ENCODE results near the gene STC2. TPM values are rescaled to one million over a fixed set of nuclear protein-coding genes. Genes with fewer than 3 reads are reported as not detected.

Gene STC2
- total and polyA plus RNA-seq, 4 experiments from 2014 or later = not detected

DNA sequence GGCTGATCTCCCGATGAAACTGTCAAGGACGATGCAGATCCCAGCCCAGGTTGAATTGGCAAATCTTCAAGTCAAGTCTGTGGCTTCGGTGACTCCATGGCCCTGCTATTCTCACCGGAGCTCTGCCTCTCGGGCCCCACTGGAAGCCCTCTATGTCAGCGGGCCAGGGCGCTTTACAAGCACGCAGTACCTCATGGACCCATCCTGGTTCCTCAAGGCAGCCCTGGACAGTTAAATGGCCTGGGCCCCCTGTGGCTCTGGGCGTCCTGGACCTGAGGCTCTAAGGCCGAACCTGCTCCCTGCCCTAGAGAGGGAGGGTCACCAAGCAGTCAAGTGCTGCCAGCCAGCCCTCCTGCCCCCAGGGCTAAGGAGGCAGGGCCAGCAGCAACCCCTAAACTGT is 45.3 kb downstream of the STC2 start:
- peaks cover 0 to 18% (median 4%) of the 10 kb centered on the region in 8 donors for H3K9me3 Mint-ChIP-seq
- intact Hi-C loops (cut with micrococcal nuclease) = loop anchor here (1.0 to 2.0 kb wide), 2 partner anchors 300 to 304 kb away; partner anchors contain the start of gene ATP6V0E1
- H3K27me3 Mint-ChIP-seq = peaks cover 41 to 56% of the 10 kb centered on the region in 2 donors
- POLR2A ChIA-PET (ENCODE audit: partially characterized antibody) = no interaction called here
- peaks cover 9% of the 10 kb centered on the region for H3K27me3 ChIP-seq (ENCODE audit: insufficient read depth, low read length)
- no peaks in the 10 kb centered on the region for H3K9me3 ChIP-seq (ENCODE audit: control insufficient read depth in 1 of 2, low read length in 2 of 2)
- no peak for DNase-seq
- H3K27ac Mint-ChIP-seq = no peak overlapping the region
- no peaks in the 10 kb centered on the region for H3K36me3 ChIP-seq (ENCODE audit: insufficient read depth, low read length)
- H3K4me3 Mint-ChIP-seq = no peak overlapping the region
- no peak overlapping the region for H3K27ac ChIP-seq (ENCODE audit: low read depth, low read length)
- CTCF ChIA-PET (ENCODE audit: partially characterized antibody) = no interaction called here
- peaks cover 9% of the 10 kb centered on the region for H3K4me1 ChIP-seq (ENCODE audit: insufficient read depth, low read length)
- peaks cover 0 to 4% of the 10 kb centered on the region in 2 donors for H3K36me3 Mint-ChIP-seq
- H3K4me1 Mint-ChIP-seq = peaks cover 0 to 8% (median 2%) of the 10 kb centered on the region in 4 donors
- no peak overlapping the region for H3K4me3 ChIP-seq (ENCODE audit: low read length in 2 of 2)

DNA sequence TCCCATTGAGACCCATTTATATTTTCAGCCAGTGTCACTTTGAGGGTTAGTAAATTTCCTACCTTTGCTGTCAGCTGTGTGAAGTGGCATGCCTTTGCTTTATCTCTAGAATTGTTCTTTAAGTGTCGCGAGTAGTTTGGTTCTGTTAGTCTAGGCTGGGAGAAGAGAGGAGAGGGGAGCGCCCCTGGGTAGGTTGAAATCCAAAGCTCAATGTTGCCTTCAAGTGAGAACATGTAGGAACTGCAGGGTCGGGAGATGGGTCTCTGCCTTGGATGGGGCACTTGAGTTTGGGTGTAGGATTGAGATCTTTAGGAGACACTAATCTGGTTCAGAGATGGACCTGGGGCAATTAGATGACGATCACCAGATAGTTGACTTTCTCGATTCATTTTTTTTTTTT is 46.3 kb downstream of the STC2 start:
- Histone ChIP-seq H3K36me3 (ENCODE audit: insufficient read depth, low read length) (no peaks in the 10 kb centered on the region), H3K27me3 (ENCODE audit: insufficient read depth, low read length) (peaks cover 10% of the 10 kb centered on the region), H3K27ac (ENCODE audit: low read depth, low read length) (no peak overlapping the region), H3K9me3 (ENCODE audit: control insufficient read depth in 1 of 2, low read length in 2 of 2) (no peaks in the 10 kb centered on the region), H3K4me3 (ENCODE audit: low read length in 2 of 2) (no peak overlapping the region), H3K4me1 (ENCODE audit: insufficient read depth, low read length) (peaks cover 9% of the 10 kb centered on the region)
- intact Hi-C loops (cut with micrococcal nuclease) = loop anchor here (2.0 kb wide), 1 partner anchor 303 kb away; no protein-coding TSS in a partner anchor
- Mint-ChIP-seq H3K4me1 (peaks cover 0 to 8% (median 2%) of the 10 kb centered on the region in 4 donors), H3K36me3 (peaks cover 0 to 4% of the 10 kb centered on the region in 2 donors), H3K9me3 (peaks cover 0 to 18% (median 4%) of the 10 kb centered on the region in 8 donors), H3K27ac (no peak overlapping the region), H3K27me3 (peaks cover 40 to 50% of the 10 kb centered on the region in 2 donors), H3K4me3 (no peak overlapping the region)
- ChIA-PET CTCF (ENCODE audit: partially characterized antibody) (interaction anchor here (0.7 kb wide), 1 partner anchor 38 kb away, joined by 3 read pairs; no protein-coding TSS in a partner anchor), POLR2A (ENCODE audit: partially characterized antibody) (no interaction called here)
- DNase-seq = no peak

DNA sequence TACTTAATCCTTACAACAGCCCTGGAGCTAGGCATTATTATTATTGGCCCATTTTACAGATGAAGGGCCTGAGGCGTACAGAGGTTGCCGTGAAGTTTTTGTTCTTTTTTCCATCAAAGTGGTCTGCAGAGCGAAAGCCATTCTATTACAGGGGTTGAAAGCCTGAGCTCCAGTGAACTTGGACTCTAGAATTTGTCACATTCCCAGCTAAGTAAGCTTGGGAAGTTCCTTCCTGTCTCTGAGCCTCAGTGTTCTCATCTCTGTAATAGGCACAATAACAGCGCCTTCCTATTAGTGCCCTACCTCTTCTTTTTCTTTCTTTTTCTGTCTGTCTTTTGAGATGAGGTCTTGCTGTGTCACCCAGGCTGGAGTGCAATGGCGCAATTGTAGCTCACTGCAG is 49.0 kb downstream of the STC2 start:
- H3K4me3 ChIP-seq (ENCODE audit: low read length in 2 of 2) = no peak overlapping the region
- ChIA-PET CTCF (ENCODE audit: partially characterized antibody) (no interaction called here), POLR2A (ENCODE audit: partially characterized antibody) (no interaction called here)
- H3K27ac ChIP-seq (ENCODE audit: low read depth, low read length) = no peak overlapping the region
- peaks cover 32 to 34% of the 10 kb centered on the region in 2 donors for H3K27me3 Mint-ChIP-seq
- H3K36me3 Mint-ChIP-seq = no peaks in the 10 kb centered on the region
- H3K4me3 Mint-ChIP-seq = no peak overlapping the region
- no peaks in the 10 kb centered on the region for H3K9me3 ChIP-seq (ENCODE audit: control insufficient read depth in 1 of 2, low read length in 2 of 2)
- intact Hi-C loops (cut with micrococcal nuclease) = no loop called here
- H3K27me3 ChIP-seq (ENCODE audit: insufficient read depth, low read length) = peaks cover 11% of the 10 kb centered on the region
- H3K27ac Mint-ChIP-seq = no peak overlapping the region
- peaks cover 0 to 7% (median 1%) of the 10 kb centered on the region in 8 donors for H3K9me3 Mint-ChIP-seq
- peaks cover 0 to 4% (median 1%) of the 10 kb centered on the region in 4 donors for H3K4me1 Mint-ChIP-seq
- no peak for DNase-seq
- H3K36me3 ChIP-seq (ENCODE audit: insufficient read depth, low read length) = no peaks in the 10 kb centered on the region
- H3K4me1 ChIP-seq (ENCODE audit: insufficient read depth, low read length) = peaks cover 9% of the 10 kb centered on the region

DNA sequence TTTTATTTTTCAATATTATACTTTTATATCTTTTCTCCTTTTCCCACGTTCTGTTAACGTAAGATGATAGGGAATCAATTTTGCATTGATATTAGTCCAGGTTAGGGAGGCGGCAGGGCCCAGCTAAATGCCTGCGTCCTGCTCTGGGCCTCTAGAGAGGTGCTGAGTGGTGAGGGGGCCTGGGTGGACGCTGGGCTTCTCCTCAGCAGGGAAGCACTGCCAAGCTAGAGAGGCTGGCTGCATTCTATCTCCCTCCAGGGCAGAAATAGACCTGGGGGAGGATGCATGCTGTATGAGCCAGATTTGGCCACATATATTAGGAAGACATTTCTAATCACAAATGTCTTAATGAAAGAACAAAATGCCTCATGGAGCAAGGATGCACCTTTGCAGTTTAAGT is 49.6 kb downstream of the STC2 start:
- peaks cover 0 to 5% (median 2%) of the 10 kb centered on the region in 8 donors for H3K9me3 Mint-ChIP-seq
- peaks cover 31 to 33% of the 10 kb centered on the region in 2 donors for H3K27me3 Mint-ChIP-seq

DNA sequence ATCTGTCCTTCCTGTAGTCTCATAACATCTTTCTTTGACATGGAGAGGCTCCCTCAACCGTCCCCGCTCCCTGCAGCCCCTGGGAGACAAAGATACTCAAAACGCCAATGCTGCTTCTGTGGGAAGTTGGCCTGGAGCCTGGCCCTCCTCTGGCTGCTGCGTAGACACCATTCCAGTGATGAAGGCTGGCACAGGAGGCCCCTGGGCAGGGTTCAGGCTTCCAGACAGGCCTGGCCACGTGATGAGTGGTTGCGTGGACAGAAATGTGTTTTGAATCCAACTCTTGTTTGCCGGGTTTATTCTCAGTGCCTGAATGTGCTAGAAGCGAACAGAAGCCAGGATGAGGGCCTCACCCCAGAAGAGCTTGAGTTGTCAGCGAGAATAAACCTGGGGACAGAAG is 50.0 kb downstream of the STC2 start:
- no peak overlapping the region for H3K27ac ChIP-seq (ENCODE audit: low read depth, low read length)
- no peaks in the 10 kb centered on the region for H3K4me1 ChIP-seq (ENCODE audit: insufficient read depth, low read length)
- intact Hi-C loops (cut with micrococcal nuclease) = no loop called here
- ChIA-PET POLR2A (ENCODE audit: partially characterized antibody) (no interaction called here), CTCF (ENCODE audit: partially characterized antibody) (no interaction called here)
- peaks cover 30 to 31% of the 10 kb centered on the region in 2 donors for H3K27me3 Mint-ChIP-seq
- H3K27me3 ChIP-seq (ENCODE audit: insufficient read depth, low read length) = peaks cover 10% of the 10 kb centered on the region
- H3K9me3 ChIP-seq (ENCODE audit: control insufficient read depth in 1 of 2, low read length in 2 of 2) = no peaks in the 10 kb centered on the region
- peaks cover 0 to 3% (median 0%) of the 10 kb centered on the region in 4 donors for H3K4me1 Mint-ChIP-seq
- no peak overlapping the region for H3K4me3 ChIP-seq (ENCODE audit: low read length in 2 of 2)
- no peak overlapping the region for H3K27ac Mint-ChIP-seq
- no peak overlapping the region for H3K4me3 Mint-ChIP-seq
- peaks cover 0 to 7% (median 2%) of the 10 kb centered on the region in 8 donors for H3K9me3 Mint-ChIP-seq
- H3K36me3 ChIP-seq (ENCODE audit: insufficient read depth, low read length) = no peaks in the 10 kb centered on the region
- H3K36me3 Mint-ChIP-seq = no peaks in the 10 kb centered on the region
- no peak for DNase-seq

More for the DNA sequence above, 49.6 kb downstream of the STC2 start:
- Mint-ChIP-seq H3K36me3 (no peaks in the 10 kb centered on the region), H3K4me1 (peaks cover 0 to 3% (median under 1%) of the 10 kb centered on the region in 4 donors), H3K4me3 (no peak overlapping the region), H3K27ac (no peak overlapping the region)
- Histone ChIP-seq H3K27ac (ENCODE audit: low read depth, low read length) (no peak overlapping the region), H3K27me3 (ENCODE audit: insufficient read depth, low read length) (peaks cover 10% of the 10 kb centered on the region), H3K4me1 (ENCODE audit: insufficient read depth, low read length) (peaks cover 3% of the 10 kb centered on the region), H3K4me3 (ENCODE audit: low read length in 2 of 2) (no peak overlapping the region), H3K9me3 (ENCODE audit: control insufficient read depth in 1 of 2, low read length in 2 of 2) (no peaks in the 10 kb centered on the region), H3K36me3 (ENCODE audit: insufficient read depth, low read length) (no peaks in the 10 kb centered on the region)
- CTCF ChIA-PET (ENCODE audit: partially characterized antibody) = no interaction called here
- intact Hi-C loops (cut with micrococcal nuclease) = no loop called here
- POLR2A ChIA-PET (ENCODE audit: partially characterized antibody) = no interaction called here
- no peak for DNase-seq

DNA sequence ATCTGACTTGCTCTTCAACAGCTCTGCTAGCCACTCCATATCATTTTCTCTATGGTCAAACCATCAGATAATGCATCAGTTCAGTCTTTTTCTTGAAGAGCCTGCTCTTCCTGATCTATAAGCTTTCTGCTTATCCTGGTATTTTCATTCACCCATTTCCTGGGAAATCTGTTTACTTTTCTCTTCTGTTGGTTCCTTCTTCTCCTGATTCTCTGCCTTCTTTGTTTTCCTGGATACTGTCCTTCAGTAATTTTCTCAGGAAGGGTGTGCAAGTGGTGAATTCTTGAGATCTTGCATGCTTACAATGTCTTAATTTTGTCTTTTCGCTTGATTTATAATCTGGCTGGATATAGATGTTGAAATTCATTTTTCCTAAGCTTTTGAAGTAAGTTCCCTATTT is 53.4 kb downstream of the STC2 start:
- intact Hi-C loops (cut with micrococcal nuclease) = no loop called here
- ChIA-PET POLR2A (ENCODE audit: partially characterized antibody) (no interaction called here), CTCF (ENCODE audit: partially characterized antibody) (interaction anchor here (1.7 kb wide), 1 partner anchor 20 kb away, joined by 4 read pairs; no protein-coding TSS in a partner anchor)
- H3K4me1 ChIP-seq (ENCODE audit: insufficient read depth, low read length) = no peaks in the 10 kb centered on the region
- H3K36me3 Mint-ChIP-seq = no peaks in the 10 kb centered on the region
- H3K27ac Mint-ChIP-seq = no peak overlapping the region
- no peaks in the 10 kb centered on the region for H3K36me3 ChIP-seq (ENCODE audit: insufficient read depth, low read length)
- H3K9me3 ChIP-seq (ENCODE audit: control insufficient read depth in 1 of 2, low read length in 2 of 2) = no peaks in the 10 kb centered on the region
- no peak for DNase-seq
- peaks cover 10% of the 10 kb centered on the region for H3K27me3 ChIP-seq (ENCODE audit: insufficient read depth, low read length)
- H3K4me3 ChIP-seq (ENCODE audit: low read length in 2 of 2) = no peak overlapping the region
- no peaks in the 10 kb centered on the region for H3K4me1 Mint-ChIP-seq
- no peak overlapping the region for H3K4me3 Mint-ChIP-seq
- H3K27me3 Mint-ChIP-seq = peaks cover 15 to 21% of the 10 kb centered on the region in 2 donors
- peaks cover 0 to 12% (median 4%) of the 10 kb centered on the region in 8 donors for H3K9me3 Mint-ChIP-seq
- no peak overlapping the region for H3K27ac ChIP-seq (ENCODE audit: low read depth, low read length)

DNA sequence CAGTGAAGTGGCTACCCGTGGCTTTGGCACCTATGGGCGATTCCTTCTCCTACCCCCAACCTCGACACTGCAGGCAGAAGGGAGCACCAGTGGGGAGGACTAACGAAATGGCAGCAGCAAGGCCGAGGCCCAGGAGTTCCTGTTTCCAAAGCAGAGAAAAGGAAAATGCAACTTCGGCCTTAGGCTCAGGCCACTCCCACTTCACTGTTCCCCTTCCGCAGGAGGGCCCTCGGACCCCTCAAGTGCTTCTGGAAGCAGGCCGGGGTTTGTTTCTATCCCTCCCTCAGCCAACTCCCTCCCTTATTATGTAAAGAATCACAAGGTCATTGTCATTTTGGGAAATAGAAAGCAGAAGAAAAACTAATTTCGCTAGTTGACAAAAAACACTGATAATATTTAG is 56.8 kb downstream of the STC2 start:
- intact Hi-C loops (cut with micrococcal nuclease) = no loop called here
- Mint-ChIP-seq H3K4me1 (no peaks in the 10 kb centered on the region), H3K4me3 (no peak overlapping the region), H3K27ac (no peak overlapping the region), H3K36me3 (no peaks in the 10 kb centered on the region), H3K27me3 (peaks cover 19 to 21% of the 10 kb centered on the region in 2 donors), H3K9me3 (peaks cover 0 to 12% (median 4%) of the 10 kb centered on the region in 8 donors)
- POLR2A ChIA-PET (ENCODE audit: partially characterized antibody) = no interaction called here
- peaks cover 4% of the 10 kb centered on the region for H3K27me3 ChIP-seq (ENCODE audit: insufficient read depth, low read length)
- H3K36me3 ChIP-seq (ENCODE audit: insufficient read depth, low read length) = no peaks in the 10 kb centered on the region
- H3K27ac ChIP-seq (ENCODE audit: low read depth, low read length) = no peak overlapping the region
- DNase-seq = no peak
- CTCF ChIA-PET (ENCODE audit: partially characterized antibody) = no interaction called here
- no peaks in the 10 kb centered on the region for H3K9me3 ChIP-seq (ENCODE audit: control insufficient read depth in 1 of 2, low read length in 2 of 2)
- no peak overlapping the region for H3K4me3 ChIP-seq (ENCODE audit: low read length in 2 of 2)
- no peaks in the 10 kb centered on the region for H3K4me1 ChIP-seq (ENCODE audit: insufficient read depth, low read length)
